HT1080 (cell line): ENCODE results near the gene UGT1A3. TPM values are rescaled to one million over a fixed set of nuclear protein-coding genes. Genes with fewer than 3 reads are reported as not detected.

Experiments used
- DNase-seq: peaks from one replicate; pipeline ENCODE4 v3.0.0-alpha.2; 2015; ENCODE audit warnings: low read depth
- total RNA-seq: library from RNA; depleted of rRNA; stranded (reverse); fragments of >200 nt; shearing (Covaris generic); gene quantifications from 2 replicates; pipeline ENCODE4 v1.2.3, GENCODE V29; 2014

The UGT1A3 gene
- total RNA-seq, 1 experiment from 2014 or later, result not detected

DNA sequence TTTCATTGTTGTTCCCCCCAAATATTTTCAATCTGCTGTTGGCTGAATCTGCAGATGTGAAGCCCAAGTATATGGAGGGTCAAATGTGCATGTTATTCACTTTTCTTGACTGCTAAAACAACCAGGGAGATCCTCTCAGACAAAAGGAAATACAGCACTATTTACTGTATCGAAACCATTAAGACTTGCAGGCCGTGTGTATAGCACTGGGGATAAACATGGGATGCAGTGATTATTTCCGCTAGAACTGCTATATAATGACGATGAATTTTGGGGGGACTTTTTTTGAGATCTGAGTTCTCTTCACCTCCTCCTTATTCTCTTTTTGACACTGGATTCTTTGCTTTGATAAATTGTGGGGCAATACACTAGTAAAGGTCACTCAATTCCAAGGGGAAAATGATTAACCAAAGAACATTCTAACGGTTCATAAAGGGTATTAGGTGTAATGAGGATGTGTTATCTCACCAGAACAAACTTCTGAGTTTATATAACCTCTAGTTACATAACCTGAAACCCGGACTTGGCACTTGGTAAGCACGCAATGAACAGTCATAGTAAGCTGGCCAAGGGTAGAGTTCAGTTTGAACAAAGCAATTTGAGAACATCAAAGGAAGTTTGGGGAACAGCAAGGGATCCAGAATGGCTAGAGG, 27.7 kb downstream of the UGT1A3 start:
- no peak for DNase-seq

DNA sequence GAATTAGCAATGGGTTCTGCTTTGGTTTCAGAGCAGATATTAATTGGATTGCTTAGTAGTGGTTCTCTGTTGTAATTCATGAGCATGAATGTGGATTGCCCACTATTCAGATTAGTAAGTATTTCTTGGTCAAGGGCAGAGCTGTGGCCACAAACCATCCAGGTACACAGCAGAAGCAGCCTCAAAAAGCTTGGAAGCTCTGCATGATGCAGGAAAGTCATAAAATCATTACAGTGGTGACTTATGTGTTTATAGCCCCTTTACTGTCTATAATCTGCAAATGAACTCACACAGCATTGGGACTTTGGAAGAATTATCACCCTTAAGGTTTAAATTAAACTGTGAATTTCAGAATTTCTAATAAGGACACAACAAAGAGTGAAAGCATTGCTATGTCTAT, 29.3 kb downstream of the UGT1A3 start:
- no peak for DNase-seq

DNA sequence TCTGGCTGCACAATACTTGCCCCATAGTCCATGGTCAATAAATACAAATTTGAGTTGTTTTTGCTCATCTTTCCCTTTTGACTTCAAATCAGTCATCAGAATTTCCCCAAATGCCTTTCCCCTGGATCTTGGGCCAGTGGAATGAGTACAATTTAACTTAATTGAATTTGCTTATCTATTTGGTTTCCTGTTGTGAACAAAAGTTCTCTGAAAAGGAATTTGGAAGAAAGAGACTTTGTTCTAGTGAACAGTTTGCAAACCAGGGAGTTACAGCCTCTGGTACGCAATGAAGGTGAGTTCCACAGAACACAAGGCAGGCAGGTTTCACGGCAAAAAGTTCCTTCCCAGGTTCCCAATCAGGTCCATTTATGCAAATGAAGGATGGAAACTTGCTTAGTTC, 30.0 kb downstream of the UGT1A3 start:
- no peak for DNase-seq

DNA sequence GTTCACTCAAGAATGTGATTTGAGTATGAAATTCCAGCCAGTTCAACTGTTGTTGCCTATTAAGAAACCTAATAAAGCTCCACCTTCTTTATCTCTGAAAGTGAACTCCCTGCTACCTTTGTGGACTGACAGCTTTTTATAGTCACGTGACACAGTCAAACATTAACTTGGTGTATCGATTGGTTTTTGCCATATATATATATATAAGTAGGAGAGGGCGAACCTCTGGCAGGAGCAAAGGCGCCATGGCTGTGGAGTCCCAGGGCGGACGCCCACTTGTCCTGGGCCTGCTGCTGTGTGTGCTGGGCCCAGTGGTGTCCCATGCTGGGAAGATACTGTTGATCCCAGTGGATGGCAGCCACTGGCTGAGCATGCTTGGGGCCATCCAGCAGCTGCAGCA, 31.2 kb downstream of the UGT1A3 start, which contains the start of gene UGT1A1:
TSS of gene UGT1A1 (plus strand) at position 228 of the 400 bp plus-strand sequence. CDS start at position 246, 18 bp downstream.
- no peak for DNase-seq

DNA sequence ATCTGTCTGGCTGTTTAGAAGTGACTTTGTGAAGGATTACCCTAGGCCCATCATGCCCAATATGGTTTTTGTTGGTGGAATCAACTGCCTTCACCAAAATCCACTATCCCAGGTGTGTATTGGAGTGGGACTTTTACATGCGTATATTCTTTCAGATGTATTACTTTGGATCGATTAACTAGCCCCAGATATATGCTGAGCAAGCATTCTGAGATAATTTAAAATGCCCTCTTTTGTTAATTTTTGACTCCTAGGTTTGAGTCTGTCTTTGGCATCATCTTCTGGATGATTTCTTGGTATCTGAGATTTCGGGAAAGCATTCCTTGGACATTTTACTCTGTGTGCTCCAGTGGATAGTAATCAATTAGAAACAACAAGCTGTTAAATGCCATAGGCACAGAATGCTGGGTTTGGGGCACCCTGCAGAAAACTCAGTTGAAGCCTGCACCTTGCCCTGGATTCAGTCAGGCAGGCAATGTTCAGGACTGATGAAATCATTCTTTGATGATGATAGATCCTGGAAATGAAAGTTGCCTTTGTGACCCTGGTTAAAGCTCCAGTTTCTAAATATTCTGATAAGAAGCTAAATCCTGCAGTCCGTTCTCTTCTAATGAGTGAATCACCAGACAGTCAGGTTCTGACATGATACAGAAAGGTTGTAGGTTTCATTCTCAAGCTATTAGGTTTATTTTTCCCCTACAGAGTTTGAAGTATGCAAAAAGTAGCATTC, 32.4 kb downstream of the UGT1A3 start:
- no peak for DNase-seq

DNA sequence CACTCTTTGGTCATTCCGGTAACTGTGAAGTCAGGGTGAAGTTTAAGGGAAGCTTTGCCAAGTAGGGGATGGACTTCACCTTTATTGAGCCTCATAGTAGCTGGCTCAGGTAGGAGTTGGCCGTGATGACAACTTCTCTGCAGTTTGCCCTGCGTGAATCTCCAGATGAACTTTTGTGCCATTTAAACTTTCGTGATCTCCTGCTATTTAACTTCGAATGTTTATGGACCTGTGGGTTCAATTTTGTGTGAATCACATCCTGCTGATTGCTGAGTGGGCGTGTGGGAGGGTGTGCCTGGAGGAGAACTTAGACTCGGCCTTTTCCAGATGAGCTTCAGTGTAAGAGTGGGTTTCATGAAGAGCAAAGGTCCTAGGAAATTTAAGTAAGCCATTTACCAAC, 35.4 kb downstream of the UGT1A3 start:
- peak; percentile 46 for DNase-seq

DNA sequence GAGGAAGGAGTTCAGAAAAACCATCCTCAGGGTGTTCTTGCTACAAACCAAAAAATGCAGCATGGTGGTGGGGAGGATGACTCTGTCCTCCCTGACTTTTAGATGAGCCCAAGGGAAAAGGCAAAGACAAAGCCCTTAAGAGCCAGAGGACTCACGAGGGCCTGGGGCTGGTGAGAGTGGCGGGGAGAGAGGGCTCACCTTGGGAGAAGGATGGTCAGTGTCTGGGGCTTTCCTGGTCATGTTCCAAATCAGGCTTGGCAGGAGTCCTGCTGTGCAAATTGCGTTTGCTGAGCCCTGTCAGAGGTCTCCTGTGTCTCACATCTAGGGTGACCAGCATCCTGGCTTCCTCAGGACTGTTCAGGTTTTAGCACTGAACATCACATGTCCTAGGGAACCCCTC, 35.9 kb downstream of the UGT1A3 start:
- no peak for DNase-seq

DNA sequence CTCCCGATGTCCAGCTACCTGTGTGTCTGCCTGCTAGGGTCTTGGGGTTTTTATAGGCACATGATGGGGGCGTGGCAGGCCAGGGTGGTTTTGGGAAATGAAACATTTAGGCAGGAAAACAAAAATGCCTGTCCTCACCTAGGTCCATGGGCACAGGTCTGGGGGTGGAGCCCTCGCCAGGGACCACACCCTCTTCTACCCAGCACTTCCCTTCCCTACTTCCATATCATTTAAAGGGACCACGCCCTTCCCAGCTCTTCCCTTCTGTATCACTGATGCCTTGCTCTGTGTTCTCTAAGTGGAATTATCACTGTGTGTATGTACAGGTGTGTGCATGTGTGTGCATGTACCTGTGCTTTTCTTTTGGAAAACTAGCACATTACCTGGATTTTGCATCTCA, 37.6 kb downstream of the UGT1A3 start:
- no peak for DNase-seq

DNA sequence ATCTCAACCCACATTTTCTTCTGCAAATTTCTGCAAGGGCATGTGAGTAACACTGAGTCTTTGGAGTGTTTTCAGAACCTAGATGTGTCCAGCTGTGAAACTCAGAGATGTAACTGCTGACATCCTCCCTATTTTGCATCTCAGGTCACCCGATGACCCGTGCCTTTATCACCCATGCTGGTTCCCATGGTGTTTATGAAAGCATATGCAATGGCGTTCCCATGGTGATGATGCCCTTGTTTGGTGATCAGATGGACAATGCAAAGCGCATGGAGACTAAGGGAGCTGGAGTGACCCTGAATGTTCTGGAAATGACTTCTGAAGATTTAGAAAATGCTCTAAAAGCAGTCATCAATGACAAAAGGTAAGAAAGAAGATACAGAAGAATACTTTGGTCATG, 39.2 kb downstream of the UGT1A3 start:
- DNase-seq, result no peak

DNA sequence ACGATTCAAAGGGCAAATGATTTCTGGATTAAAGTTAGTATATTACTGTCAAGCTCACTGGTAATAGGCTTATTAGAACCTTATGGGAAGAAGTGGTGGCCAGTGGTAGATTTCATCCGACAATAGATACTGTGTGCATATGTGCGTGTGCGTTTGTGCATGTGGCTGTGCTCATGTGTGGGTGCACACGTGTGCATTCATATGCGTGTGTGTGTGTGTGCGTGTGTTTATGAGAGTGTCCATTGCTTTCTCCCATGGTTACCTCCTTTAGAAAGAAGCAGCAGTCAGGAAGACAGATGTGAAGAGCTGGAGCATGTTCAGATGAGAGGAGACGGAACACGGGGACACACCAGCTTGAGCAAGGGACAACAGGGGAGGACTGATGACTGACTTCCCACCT, 40.4 kb downstream of the UGT1A3 start:
- no peak for DNase-seq

DNA sequence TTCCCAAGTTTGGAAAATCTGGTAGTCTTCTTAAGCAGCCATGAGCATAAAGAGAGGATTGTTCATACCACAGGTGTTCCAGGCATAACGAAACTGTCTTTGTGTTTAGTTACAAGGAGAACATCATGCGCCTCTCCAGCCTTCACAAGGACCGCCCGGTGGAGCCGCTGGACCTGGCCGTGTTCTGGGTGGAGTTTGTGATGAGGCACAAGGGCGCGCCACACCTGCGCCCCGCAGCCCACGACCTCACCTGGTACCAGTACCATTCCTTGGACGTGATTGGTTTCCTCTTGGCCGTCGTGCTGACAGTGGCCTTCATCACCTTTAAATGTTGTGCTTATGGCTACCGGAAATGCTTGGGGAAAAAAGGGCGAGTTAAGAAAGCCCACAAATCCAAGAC, 43.3 kb downstream of the UGT1A3 start:
- no peak for DNase-seq

DNA sequence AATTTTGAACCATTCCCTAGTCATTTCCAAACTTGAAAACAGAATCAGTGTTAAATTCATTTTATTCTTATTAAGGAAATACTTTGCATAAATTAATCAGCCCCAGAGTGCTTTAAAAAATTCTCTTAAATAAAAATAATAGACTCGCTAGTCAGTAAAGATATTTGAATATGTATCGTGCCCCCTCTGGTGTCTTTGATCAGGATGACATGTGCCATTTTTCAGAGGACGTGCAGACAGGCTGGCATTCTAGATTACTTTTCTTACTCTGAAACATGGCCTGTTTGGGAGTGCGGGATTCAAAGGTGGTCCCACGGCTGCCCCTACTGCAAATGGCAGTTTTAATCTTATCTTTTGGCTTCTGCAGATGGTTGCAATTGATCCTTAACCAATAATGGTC, 43.7 kb downstream of the UGT1A3 start:
- DNase-seq, result no peak

DNA sequence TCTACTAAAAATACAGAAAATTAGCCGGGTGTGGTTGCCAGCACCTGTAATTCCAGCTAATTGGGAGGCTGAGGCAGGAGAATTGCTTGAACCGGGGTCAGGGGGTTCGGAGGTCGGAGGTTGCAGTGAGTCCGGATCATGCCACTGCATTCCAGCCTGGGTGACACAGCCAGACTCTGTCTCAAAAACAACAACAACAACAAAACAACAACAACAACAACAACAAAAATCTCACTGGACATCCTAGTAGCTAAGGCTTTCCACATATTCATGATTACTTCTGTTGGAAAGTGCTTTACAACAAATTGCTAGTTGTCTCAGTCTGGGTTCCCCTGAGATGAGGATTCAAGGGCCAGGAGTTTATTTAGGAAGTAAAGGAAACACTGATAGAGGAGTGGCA, 45.0 kb downstream of the UGT1A3 start:
- DNase-seq, result no peak

DNA sequence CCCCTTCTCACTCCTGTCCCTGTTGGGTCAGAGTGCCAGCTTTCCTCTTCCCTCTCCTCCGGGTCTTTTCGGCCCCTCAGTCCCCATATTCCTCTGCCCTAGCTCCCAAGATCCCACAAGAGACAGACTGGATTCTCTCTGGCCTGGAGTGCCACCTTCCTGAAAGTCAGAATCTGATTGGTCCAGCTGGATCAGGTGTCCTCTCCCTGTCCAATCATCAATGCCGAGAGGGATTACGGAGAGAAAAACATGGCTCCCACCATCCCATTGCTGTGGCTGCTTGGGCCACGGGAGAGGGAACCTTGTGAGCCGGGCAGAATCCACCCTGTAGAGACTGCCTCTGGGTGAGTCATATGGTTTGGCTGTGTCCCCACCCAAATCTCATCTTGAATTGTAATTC, 46.6 kb downstream of the UGT1A3 start:
- peak; percentile 4 for DNase-seq

DNA sequence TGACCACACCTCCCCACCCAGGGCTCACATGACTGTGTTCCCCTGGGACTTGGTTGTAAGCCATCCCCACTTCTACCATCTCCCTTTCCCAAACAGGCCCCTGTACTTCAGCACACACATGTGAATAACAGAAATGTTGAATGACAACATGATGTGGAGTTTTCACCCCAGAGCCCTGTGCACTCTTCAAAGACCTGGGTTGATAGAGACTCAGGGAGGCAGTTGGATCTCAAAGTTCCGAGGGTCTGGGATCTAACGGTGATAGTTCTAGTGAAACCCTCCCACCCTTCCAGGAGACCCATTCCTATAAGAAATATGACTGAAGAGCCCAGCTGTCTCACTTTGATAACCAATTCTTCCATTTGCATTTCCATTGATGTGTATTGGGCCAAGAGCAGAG, 49.2 kb downstream of the UGT1A3 start, which contains the start of gene MROH2A:
TSS of gene MROH2A (plus strand) at position 301 of the 400 bp plus-strand sequence. CDS start 1,029 bp downstream, outside the sequence.
- no peak for DNase-seq

DNA sequence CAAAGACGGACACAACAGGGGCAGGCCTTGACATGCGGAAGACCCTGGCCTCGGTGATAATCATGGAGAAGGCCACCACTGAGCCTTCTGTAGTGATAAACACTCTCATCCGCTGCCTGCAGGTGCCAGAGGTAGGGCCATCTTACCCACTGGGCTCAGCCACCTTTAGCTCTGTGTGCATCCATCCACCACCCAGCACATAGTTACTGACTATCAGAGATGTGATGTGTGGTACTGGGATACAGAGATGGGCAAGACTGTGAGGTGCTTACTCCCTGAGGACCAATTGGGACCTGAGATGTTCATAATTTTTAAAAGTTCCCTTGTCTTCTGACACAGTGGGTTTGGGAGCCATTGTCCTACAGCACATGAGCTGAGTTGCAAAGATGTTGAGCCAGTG, 50.9 kb downstream of the UGT1A3 start:
- DNase-seq, result no peak

DNA sequence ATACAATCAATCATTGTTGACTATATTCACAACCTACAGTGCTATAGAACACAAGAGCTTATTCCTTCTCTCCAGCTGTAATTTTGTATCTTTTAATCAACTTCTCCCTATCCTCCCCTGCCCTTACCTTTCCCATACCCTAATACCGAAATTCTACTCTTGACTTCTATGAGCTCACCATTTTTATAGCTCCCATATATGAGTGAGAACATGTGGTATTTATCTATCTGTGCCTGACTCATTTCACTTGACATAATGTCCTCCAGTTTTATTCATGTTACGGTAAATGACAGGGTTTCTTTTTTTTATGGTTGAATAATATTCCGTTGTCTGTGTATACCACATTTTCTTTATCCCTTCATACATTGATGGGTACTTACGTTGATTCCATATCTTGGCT, 51.9 kb downstream of the UGT1A3 start:
- DNase-seq, result no peak

DNA sequence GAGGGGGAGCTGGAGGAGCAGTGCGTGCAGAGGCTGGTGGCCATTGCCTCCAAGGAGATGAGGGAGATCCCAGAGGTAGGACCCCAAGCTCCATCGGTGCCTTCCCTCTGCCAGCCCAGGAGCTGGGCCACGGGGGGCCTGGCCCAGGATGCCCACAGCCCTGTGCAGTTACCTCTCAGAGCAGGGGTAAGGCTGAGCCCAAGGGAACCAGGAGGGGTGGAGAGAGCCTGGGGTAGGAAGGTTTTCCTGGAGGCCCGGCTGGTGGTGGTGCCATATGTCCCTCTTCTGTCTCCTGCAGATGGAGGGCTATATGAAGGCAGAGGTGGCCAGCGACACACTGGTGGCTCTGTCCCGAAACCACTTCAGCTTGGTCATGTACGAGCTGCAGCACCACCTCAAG, 60.7 kb downstream of the UGT1A3 start:
- no peak for DNase-seq

DNA sequence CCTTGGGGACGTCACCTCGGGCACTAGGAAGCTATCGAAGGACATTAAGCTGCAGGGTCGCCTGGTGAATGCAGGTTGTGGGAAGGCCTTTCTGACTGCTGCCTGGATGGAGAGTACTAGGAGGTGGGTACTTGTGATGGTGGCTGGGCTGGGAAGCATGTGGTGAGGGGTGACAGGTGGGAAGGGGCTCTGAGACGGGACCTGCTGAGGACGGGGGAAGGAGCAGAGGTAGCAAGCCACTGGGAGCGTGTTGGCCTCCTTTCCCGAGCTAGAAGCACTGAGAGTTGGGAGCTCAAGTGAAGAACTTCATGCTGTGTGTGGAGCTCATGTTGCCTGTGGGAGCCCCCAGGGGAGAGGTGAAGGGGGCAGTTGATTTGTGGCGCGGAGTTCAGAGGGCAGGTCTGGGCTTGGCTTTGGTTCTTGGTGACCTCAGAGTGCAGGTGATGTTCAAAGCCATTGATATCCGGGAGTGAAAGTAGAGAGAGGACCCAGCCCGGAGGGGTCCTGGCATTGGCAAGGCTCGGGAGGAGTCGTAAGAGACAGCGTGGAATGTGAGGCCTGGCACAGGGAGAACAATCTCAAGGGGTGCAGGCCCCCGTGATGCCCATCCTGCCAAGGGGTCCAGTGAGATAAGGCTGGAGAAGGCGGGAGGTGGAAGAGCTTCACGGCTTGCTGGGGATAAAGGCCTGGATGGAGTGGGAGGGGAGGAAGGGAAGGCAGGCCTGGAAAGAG, 62.5 kb downstream of the UGT1A3 start:
- DNase-seq, result no peak

DNA sequence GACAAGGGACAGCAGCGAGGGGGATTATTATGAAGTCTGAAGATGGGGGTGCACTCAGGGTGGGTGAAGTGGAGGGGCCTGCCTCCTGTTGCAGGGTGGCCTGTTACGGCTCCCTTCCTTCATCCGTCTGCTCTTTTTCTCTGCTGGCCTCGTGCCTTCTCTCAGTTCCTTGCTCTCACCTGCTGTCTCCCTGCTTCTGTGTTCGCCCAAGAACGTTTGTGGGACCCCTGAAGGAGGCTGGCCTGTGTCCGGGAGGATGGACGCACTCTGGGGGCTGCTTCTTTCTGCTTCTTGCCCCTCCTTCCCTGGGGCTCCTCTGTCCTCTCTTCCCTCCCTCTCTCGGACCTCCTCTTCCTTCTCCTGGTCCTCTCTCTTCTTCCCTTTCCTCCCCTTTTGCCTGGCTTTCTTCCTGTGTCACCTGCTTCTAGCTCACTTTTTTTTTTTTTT, 63.1 kb downstream of the UGT1A3 start:
- no peak for DNase-seq

DNA sequence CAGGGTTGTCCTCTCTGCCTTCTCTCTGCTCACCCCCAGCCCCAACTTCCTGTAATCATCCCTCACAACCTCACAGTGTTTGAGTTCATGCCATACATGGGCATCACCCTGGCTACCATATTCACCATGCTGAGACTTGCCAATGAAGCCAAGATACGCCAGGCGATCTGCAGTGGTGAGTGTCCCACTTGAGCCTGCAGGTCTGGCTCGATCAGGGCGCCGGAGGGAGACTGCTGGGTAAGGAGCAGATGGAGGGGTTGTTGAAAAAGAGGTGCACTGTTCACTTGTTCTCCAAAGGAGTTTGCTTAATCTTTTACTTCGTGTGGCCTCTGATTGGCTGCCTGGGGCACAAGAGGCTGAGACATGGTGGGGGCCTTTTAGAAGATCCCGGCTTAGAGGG, 63.9 kb downstream of the UGT1A3 start:
- no peak for DNase-seq

DNA sequence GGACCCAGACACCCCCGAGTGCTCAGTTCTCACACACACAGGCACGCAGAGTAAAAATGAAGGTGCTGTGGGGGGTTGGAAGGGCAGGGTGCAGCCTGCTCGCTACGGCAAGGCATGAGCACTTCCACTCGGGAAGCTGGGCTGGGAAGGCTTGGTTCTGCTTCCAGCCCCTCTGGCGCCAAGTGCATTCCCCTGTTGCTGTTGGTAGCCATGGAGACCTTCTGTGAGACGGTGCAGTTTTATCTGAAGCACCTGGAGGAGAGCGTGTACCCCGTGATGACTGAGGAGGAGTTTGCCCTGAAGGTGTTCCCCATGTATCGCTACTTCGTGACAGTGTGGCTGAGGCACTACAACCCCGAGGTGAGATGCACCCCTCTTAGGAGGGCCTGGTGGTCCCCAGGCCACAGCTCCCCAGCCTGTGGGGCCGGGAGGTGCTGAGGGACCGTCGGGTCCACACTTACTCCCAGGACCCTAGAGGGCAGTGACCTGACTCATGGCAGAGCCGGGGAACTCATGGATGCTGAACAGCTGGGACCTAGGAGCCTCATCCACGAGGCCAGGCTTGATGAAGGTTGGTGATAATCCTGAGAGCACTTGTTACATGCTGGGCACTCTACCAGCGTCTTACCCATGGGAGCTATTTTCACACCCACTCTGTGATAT, 64.8 kb downstream of the UGT1A3 start:
- DNase-seq, result no peak
